H4 (cell line): ENCODE results near the gene PRPF8. TPM values are rescaled to one million over a fixed set of nuclear protein-coding genes. Genes with fewer than 3 reads are reported as not detected.
A peak's percentile ranks its signal among the peaks of the same experiment; 100 is the strongest.
"Not testable (repeated sequence)": the region's sequence is repeated elsewhere in the genome, so short reads cannot be mapped to it uniquely, and the experiment has no call there.

Experiments
- DNase-seq: peaks from one replicate; pipeline ENCODE4 v3.0.0-alpha.2; 2015; ENCODE audit warnings: low spot score
- total RNA-seq: library from RNA; depleted of rRNA; stranded (reverse); fragments of >200 nt; shearing (Covaris generic); gene quantifications from 2 replicates; pipeline ENCODE4 v1.2.3, GENCODE V29; 2014; rRNA removed

PRPF8 gene
- total RNA-seq: 77.5 and 84.5 TPM in 2 replicates

DNA sequence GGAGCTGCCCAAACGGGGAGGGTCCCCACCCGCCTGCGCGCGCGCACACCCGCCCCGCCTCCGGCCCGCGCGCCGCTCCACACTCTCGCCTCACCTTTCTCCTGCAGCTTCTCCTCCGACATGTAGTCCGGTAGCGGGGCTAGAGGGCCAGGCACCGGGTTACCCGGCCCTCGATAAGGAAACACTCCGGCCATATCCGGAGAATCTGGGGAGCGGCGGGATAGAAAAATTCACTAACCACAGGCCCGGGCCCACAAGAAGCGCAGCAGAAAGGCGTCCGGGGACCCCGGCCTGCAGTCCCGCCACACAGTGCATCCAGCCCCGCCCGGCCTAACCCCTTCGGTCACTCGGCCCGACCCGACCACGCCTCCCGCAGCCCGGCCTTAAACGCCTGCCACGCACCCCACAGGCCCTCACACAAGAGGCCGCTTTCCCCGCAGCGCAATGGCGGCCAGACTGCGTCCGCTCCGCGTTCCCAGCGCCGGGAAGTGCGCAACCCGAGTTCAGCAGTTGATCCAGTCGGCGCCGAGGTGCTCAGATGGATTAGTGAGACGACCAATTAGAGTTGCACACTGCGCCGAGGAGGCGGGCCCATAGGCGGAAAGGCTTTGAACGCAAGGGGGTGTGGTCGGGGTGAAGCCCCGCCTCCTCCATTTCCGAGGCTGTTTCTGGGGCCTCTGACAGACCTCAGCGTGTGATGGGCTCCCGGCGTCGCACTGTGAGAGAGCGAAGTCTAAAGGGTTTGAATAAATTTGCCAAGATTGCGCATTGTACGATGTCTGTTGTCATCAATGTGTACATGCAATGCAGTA lies at the start of gene PRPF8:
Gene PRPF8 (minus strand): TSS at position 490 of the 812 bp plus-strand sequence. CDS start 296 bp downstream, at position 194.
- peak; percentile 98 for DNase-seq

DNA sequence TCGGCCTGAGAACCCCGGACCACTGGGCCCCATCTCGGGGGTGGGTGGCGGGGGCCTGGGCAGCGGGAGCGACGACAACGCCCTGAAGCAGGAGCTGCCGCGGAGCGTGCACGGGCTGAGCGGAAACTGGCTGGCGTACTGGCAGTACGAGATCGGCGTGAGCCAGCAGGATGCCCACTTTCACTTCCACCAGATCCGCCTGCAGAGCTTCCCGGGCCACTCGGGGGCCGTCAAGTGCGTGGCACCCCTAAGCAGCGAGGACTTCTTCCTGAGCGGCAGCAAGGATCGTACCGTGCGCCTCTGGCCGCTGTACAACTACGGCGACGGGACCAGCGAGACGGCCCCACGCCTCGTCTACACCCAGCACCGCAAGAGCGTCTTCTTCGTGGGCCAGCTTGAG lies 49.1 kb upstream of the PRPF8 start:
- no peak for DNase-seq

DNA sequence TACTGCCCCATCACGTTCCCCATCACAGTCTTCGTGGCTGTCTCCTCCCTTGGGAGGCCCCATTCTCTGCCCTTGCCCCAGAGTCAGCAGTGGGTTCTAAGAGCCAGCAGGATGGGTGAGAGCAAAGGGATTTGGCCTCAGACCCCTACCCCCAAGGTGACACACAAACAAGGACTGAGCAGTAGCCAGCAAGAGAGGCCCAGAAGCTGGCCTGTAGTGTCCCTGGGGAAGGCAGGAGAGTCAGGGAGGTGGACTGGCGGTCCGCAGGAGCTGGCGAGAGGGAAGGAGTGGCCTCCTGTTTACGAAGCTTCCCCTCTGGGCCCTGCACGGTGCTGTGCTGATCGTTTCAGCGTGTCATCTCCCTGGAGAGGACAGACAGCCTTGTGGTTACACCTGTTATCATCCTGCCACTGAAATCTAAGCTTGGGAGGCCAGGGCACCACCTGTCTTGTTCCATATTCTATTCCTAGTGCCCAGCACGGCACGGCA lies 48.2 kb upstream of the PRPF8 start:
- DNase-seq: no peak

DNA sequence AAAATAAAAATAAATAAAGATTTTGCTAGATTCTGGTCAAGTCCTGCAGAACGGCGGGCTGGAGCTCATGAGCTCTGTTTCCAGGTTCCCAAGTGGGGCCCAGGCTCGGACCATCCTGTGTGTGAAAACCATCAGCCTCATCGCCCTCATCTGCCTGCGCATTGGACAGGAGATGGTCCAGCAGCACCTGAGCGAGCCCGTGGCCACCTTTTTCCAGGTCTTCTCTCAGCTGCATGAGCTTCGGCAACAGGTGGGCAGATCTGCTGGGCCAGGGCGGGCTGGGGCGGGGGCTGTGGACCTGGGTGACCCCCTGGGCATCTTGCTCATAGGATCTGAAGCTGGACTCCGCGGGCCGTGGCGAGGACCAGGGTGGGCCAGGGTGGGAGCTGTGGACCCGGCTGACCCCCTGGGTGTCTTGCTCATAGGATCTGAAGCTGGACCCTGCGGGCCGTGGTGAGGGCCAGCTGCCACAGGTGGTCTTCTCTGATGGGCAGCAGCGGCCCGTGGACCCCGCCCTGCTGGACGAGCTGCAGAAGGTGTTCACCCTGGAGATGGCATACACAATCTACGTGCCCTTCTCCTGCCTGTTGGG lies 47.7 kb upstream of the PRPF8 start:
- DNase-seq: no peak

DNA sequence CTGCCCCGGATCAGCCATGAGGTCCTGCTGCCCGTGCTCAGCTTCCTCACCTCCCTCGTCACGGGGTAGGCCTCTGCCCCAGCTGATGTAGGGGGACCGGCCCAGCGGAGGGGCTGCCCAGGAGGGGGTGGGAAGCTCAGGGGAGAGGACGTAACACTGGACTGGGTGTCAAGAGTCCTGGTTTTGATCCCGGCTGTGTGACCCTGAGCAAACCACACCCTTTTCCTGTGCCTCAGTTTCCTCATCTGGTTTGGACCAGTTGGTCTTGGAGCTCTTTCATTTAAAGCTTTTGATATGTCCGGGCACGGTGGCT lies 46.5 kb upstream of the PRPF8 start:
- DNase-seq: no peak

DNA sequence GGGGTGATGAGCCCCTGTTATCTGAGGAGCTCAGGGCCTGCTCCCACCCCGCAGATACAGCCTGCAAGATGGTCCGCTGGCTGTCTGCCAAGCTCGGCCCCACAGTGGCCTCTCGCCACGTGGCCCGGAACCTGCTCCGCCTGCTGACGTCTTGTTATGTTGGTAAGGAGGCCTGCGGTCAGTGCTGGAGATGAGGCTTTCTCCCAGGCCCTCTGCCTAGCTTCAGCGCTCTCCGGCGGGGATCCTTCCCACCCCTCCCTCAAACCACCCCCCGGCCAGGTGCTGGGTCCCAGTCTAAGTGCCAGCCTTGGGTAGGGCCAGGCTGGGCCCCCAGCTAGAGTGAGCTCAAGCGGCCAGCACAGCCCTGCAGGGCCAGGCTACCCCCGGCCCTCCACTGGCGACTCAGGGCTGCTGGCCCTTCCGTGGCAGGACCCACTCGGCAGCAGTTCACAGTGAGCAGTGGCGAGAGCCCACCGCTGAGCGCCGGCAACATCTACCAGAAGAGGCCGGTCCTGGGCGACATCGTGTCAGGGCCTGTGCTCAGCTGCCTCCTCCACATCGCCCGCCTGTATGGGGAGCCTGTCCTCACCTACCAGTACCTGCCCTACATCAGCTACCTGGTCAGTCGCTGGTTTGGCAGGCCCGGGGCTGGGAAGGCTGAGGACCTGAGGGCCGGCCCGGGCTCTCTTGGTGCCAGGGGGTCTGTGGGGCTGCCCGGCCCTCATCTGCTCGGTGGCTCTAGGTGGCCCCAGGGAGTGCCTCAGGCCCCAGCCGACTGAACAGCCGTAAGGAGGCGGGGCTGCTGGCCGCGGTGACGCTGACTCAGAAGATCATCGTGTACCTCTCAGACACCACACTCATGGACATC lies 45.9 kb upstream of the PRPF8 start:
- DNase-seq: peak; percentile 50

DNA sequence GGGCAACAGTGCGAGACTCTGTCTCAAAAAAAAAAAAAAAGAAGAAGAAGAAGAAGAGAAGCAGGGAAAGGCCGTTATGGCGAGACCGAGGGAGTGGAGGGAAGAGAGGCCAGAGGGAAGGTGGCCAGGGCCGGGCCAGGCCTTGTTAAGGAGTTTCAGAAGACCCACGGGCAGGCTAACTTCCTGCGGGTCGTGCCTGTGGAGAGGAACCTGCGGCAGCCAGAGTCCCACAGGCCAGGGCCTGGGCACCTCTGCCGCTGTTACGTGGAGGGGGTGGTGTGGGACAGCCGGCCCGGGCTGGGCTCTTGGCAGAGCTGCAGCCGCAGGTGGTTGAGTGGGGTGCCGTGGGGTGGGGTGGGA lies 45.3 kb upstream of the PRPF8 start:
- DNase-seq: no peak

DNA sequence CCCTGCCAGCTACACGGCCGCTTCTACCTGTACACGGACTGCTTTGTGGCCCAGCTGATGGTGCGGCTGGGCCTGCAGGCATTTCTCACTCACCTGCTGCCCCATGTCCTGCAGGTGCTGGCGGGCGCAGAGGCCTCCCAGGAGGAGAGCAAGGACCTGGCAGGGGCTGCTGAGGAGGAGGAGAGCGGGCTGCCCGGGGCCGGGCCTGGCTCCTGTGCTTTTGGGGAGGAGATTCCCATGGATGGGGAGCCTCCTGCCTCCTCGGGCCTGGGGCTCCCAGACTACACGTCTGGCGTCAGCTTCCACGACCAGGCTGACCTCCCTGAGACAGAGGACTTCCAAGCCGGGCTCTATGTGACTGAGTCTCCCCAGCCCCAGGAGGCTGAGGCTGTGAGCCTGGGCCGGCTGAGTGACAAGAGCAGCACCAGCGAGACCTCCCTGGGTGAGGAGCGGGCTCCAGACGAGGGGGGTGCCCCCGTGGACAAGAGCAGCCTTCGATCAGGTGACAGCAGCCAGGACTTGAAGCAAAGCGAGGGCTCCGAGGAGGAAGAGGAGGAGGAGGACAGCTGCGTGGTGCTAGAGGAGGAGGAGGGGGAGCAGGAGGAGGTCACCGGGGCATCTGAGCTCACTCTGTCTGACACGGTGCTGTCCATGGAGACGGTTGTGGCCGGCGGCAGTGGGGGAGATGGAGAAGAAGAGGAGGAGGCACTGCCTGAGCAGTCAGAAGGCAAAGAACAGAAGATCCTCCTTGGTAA lies 43.4 kb upstream of the PRPF8 start:
- DNase-seq: no peak

DNA sequence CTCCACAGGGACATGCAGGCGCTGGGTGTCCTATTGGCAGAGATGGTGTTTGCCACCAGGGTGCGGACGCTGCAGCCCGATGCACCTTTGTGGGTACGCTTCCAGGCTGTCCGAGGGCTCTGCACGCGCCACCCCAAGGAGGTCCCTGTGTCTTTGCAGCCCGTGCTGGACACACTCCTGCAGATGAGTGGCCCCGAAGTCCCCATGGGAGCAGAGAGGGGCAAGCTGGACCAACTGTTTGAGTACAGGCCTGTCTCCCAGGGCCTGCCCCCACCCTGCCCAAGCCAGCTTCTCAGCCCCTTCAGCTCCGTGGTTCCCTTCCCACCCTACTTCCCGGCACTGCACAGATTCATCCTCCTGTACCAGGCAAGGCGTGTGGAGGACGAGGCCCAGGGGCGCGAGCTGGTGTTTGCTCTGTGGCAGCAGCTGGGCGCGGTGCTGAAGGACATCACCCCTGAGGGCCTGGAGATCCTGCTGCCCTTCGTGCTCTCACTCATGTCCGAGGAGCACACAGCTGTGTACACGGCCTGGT lies 42.7 kb upstream of the PRPF8 start:
- no peak for DNase-seq

DNA sequence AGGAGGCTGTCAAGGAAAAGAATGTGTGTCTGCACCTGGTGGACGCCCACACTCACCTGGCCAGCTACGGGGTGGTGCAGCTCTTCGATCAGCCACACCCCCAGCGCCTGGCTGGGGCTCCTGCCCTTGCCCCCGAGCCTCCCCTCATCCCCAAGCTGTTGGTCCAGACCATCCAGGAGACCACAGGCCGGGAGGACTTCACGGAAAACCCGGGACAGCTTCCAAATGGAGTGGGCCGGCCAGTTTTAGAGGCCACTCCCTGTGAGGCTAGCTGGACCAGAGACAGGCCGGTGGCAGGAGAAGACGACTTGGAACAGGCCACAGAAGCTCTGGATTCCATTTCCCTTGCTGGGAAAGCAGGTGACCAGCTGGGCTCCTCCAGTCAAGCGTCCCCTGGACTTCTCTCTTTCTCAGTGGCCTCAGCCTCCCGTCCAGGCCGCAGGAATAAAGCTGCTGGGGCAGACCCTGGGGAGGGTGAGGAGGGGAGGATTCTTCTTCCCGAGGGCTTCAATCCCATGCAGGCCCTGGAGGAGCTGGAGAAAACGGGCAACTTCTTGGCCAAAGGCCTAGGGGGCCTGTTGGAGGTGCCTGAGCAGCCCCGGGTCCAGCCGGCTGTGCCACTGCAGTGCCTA lies 42.1 kb upstream of the PRPF8 start:
- no peak for DNase-seq

DNA sequence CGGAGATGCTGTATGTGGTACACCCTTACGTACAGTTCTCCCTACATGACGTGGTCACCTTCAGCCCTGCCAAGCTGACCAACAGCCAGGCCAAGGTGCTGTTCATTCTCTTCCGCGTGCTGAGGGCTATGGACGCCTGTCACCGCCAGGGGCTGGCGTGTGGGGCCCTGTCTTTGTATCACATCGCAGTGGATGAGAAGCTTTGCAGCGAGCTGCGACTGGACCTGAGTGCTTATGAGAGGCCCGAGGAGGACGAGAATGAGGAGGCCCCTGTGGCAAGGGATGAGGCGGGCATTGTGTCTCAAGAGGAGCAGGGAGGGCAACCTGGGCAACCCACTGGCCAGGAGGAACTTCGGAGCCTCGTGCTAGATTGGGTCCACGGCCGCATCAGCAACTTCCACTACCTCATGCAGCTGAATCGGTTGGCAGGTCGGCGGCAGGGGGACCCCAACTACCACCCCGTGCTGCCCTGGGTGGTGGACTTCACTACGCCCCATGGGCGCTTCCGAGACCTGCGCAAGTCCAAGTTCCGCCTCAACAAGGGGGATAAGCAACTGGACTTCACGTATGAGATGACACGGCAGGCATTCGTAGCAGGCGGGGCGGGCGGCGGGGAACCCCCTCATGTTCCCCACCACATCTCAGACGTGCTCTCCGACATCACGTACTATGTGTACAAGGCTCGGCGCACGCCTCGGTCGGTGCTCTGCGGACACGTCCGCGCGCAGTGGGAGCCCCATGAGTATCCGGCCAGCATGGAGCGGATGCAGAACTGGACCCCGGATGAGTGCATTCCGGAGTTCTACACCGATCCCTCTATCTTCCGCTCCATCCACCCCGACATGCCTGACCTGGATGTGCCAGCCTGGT lies 41.2 kb upstream of the PRPF8 start:
- no peak for DNase-seq

DNA sequence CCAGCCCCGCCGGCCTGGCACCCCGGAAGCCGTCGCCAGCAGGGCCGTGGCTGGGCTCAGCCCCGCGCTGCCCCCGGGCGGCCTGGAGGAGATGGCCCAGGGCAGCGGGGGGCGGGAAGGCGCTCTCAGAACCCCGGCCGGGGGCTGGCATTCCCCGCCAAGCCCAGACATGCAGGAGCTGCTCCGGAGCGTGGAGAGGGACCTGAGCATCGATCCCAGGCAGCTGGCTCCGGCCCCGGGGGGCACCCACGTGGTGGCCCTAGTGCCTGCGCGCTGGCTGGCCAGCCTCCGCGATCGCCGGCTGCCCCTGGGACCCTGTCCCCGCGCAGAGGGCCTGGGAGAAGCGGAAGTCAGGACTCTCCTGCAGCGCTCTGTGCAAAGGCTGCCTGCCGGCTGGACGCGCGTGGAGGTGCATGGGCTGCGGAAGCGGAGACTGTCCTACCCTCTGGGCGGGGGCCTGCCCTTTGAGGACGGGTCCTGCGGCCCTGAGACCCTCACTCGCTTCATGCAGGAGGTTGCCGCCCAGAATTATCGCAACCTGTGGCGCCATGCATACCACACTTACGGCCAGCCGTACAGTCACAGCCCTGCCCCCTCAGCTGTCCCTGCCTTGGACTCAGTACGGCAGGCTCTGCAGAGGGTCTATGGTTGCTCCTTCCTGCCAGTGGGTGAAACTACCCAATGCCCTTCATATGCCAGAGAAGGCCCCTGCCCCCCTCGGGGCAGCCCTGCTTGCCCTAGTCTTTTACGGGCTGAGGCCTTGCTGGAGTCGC lies 40.4 kb upstream of the PRPF8 start:
- no peak for DNase-seq

DNA sequence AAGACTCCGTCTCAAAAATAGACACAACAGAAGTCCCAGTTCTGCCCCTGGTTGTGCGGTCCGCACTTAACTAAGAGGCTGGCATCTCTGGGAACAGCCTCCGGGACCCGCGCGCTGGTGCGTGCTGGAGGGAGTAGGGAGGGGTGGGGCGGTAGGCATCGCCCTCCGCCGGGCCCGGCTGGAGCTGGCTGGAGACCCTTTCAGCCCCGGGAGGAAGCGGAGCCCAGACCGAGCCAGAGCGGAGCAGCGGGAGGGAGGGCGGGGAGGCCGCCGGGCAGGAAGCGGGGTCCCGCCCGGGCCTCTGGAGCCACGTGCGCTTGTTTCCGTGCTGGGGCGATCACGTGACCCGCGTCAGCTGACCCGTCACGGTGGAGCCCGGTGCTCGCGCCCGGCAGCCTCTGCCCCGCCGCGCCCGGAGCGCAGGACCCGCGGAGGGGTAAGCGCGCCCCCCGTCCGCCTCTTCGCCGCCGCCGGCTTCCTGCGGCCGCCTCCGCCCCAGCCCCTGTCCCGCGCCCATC lies 39.7 kb upstream of the PRPF8 start, which contains the start of gene WDR81:
Gene WDR81 (plus strand): TSS at position 354 of the 518 bp plus-strand sequence. CDS start 256 bp downstream, outside the sequence.
- DNase-seq: peak; percentile 86

DNA sequence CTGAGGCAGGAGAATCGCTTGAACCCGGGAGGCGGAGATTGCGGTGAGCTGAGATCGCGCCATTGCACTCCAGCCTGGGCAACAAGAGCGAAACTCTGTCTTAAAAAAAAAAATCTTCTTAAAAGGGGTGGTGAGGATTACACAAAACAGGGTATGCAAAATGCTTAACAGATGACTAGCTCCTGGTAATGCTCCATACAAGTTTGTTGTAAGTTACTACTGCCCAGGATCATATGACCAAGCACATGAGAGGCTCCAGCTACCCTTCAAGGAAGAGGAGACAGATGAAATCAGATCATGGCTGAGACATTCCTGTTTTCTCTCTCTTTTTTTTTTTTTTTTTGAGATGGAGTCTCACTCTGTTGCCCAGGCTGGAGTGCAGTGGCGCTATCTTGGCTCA lies 37.4 kb upstream of the PRPF8 start:
- DNase-seq: not testable (repeated sequence)

DNA sequence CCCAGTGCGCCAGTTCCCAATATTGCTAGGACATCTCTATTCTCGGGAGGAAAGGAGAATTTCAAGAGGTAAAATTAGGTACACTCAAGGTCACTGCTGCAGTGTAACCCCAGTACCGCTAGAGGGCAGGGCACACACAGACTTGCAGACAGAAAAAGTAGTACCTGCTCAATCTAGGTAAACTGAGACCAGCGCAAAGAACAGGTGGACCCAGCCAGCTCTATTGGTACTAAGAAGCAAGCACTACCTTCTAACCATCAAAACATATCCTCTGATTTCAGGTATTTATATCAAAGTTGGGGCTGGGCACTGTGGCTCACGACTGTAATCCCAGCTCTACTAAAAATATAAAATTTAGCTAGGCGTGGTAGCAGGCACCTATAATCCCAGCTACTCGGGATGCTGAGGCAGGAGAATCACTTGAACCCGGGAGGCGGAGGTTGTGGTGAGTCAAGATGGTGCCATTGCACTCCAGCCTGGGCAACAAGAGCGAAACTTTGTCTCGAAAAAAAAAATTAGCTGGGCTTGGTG lies 36.3 kb upstream of the PRPF8 start:
- peak; percentile 64 for DNase-seq

DNA sequence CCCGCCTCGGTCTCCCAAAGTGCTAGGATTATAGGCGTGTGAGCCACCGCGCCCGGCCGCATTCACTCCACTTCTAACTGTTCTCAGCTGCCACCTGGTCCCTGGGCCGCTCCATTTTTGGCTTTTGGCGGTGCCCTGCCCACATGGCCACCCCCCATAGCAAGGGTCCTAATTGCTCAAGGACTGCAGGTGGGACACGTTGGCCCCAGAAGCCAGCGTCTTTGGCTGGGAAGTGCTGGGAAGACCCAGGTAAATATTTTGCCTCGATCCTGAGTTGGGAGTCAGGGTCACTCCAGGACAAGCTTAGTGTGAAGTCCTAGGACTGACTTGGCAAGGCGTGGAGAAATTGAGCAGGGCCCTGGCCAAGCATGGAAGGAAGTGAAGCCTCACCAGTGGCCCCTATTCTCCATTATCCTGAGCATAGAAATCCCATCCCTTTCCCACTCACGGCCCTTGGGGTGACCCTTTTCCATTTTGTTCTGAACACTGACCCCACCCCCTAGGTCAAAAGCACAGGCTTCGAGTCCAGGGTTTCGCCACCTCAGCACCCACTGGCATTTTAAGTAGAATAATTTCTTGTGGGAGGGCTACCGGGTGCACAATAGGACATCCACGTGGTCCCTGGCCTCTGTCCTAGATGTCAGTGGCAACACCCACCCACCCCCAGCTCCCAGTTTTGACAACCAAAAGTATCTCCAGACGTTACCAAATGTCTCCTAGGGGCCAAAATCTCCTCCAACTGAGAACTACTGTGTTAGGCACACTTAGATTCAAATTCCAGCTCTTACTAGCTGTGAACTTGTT lies 33.9 kb upstream of the PRPF8 start:
- DNase-seq: no peak

DNA sequence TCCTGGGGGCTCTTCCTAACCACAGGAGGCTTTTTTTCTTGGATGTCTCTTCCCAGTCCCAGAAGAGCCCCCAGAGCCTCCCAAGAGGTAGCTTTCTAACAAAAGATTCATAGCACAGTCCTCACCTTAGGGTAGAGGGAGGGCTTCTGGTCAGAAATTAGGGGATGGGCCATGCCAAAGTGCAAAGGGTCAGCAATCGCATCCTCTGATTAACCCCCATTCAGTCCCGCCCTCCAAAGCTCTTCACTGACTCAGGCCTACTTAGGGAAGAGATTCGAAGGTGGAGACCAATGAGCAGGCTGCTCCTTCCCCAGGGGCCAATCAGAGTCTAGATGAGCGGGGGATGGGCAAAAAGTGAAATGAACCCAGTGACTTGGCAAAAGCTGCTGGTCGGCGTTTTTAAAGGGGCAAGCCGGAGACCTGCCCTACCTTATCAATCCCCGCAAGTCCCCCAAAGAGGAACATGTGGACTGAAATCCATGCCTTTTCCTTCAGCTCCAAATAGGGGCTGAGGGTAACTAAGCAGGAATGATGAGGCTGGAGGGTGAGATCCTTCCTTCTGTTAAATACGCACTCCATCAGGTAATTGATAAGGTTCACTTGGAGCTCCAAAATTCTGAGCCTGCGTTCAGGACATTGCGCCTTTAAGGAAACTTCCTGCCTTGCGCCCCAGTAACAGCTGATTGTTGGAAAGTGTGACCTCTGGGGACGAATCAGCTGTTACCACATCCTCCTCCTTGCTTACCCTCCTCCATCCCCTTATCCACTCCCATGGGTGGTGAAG lies 32.4 kb upstream of the PRPF8 start:
- peak; percentile 99 for DNase-seq
